ENCODE results near the gene SP2. TPM values are rescaled to one million over a fixed set of nuclear protein-coding genes. Genes with fewer than 3 reads are reported as not detected.

Gene SP2
- total RNA-seq, 1 donor from 2014 or later, result 12.1 TPM

DNA sequence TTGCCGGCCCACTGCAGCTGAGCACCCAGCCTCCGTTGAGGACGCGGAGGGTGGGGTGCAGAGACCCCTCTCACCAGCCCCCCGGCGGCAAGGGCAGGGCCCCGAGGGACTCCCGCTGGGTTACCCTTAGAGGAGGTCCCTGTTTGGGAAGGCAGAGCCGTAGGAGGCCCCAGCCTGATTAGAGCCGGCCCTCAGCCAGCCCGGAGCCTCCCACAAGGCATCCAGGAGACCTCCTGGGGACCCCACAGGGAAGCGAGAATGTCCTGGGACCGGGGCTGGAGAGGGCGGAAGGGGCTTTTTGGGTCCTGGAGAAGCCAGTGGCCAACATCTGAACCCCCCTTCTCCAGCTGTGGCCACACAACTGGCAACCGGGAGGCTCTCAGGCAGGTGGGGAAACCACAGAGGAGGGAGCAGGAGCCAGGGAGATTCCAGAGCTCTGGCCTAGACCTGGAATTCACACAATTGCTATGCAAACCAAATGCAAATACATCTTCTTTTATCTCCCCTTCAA, 23.3 kb upstream of the SP2 start:
- peak; percentile 57 for DNase-seq (ENCODE audit: low read depth)
- Histone ChIP-seq H3K4me2 (ENCODE audit: low read length) (peak overlapping the region; percentile 63), H2AFZ (ENCODE audit: low read depth, low read length) (no peak overlapping the region), H3K27me3 (ENCODE audit: insufficient read depth, low read length) (peaks cover 56% of the 10 kb centered on the region), H3K4me1 (ENCODE audit: insufficient read depth, low read length) (peaks cover 4% of the 10 kb centered on the region), H3K4me3 (ENCODE audit: insufficient read depth, low read depth, low read length) (no peak overlapping the region), H3K36me3 (ENCODE audit: insufficient read depth, low read length) (no peaks in the 10 kb centered on the region), H3K79me2 (ENCODE audit: insufficient read depth, low read length) (no peaks in the 10 kb centered on the region), H3K9me3 (ENCODE audit: insufficient read depth, low read depth, low read length) (no peaks in the 10 kb centered on the region), H3K9ac (ENCODE audit: low read length) (peak overlapping the region; percentile 10), H3K27ac (ENCODE audit: low read depth, low read length) (no peak overlapping the region), H4K20me1 (ENCODE audit: insufficient read depth, low read length) (no peaks in the 10 kb centered on the region)
- Mint-ChIP-seq H3K27ac (ENCODE audit: unreplicated experiment) (no peak overlapping the region), H3K36me3 (ENCODE audit: low read depth, unreplicated experiment) (peaks cover 2% of the 10 kb centered on the region), H3K4me1 (ENCODE audit: low read depth, unreplicated experiment) (peaks cover 17% of the 10 kb centered on the region), H3K4me3 (ENCODE audit: unreplicated experiment) (no peak overlapping the region), H3K9me3 (ENCODE audit: unreplicated experiment) (peaks cover 3% of the 10 kb centered on the region), H3K27me3 (ENCODE audit: low read depth, unreplicated experiment) (peaks cover 30% of the 10 kb centered on the region)
- TF ChIP-seq, protein P1, sequence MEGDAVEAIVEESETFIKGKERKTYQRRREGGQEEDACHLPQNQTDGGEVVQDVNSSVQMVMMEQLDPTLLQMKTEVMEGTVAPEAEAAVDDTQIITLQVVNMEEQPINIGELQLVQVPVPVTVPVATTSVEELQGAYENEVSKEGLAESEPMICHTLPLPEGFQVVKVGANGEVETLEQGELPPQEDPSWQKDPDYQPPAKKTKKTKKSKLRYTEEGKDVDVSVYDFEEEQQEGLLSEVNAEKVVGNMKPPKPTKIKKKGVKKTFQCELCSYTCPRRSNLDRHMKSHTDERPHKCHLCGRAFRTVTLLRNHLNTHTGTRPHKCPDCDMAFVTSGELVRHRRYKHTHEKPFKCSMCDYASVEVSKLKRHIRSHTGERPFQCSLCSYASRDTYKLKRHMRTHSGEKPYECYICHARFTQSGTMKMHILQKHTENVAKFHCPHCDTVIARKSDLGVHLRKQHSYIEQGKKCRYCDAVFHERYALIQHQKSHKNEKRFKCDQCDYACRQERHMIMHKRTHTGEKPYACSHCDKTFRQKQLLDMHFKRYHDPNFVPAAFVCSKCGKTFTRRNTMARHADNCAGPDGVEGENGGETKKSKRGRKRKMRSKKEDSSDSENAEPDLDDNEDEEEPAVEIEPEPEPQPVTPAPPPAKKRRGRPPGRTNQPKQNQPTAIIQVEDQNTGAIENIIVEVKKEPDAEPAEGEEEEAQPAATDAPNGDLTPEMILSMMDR (IDR thresholded peaks at IDR 0.05; ENCODE audit: insufficient read depth, low read depth, low read length), result no peak
- TF ChIP-seq EZH2 (IDR thresholded peaks at IDR 0.05; ENCODE audit: insufficient read depth, low read length), result peak; percentile 70
- no peak for FAIRE-seq

DNA sequence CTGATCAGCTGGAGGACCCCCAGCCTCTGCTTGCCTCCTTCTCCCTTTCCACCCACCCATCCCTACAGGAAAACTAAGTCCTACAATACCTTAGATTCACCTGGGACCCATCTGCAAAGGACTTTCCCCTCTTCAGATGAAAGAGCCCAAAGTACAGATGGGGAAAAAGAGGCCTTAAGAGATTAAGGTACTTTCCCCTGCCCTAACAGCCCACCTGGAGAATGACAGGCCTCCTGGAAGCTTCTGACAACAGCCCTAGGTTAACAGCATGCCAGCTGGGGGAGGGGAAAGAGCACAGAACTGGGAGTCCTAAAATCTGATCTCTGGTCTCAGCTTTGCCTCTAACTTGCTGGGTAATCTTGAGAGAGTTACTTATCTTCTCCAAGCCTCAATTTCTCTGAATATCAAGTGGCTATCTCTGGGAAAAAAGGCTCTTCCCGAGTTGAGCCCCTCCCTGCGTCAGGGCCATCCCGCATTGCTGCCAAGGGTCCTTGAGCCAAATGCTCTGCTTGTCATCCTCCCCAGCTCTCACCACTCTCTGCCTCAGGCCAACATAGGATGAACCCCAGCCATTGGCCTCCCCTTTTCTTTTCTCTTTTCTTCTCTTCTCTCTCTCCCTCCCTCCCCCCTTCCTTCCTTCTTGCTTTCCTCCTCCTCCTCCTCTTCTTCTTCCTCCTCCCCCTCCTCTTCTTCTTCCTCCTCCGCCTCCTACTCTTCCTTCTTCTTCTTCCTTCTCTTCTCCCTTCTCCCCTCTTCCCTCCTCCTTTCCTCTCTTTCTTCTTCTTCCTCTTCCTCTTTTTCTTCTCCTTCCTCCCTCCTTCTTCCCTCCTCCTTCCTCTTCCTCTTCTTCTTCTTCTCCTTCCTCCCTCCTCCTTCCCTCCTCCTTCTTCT, 22.6 kb upstream of the SP2 start:
- Mint-ChIP-seq H3K4me3 (ENCODE audit: unreplicated experiment) (no peak overlapping the region), H3K36me3 (ENCODE audit: low read depth, unreplicated experiment) (peaks cover 2% of the 10 kb centered on the region), H3K27me3 (ENCODE audit: low read depth, unreplicated experiment) (peaks cover 26% of the 10 kb centered on the region), H3K4me1 (ENCODE audit: low read depth, unreplicated experiment) (peaks cover 24% of the 10 kb centered on the region), H3K27ac (ENCODE audit: unreplicated experiment) (no peak overlapping the region), H3K9me3 (ENCODE audit: unreplicated experiment) (no peaks in the 10 kb centered on the region)
- Histone ChIP-seq H2AFZ (ENCODE audit: low read depth, low read length) (no peak overlapping the region), H3K9me3 (ENCODE audit: insufficient read depth, low read depth, low read length) (no peaks in the 10 kb centered on the region), H3K4me2 (ENCODE audit: low read length) (no peak overlapping the region), H3K4me1 (ENCODE audit: insufficient read depth, low read length) (peaks cover 10% of the 10 kb centered on the region), H4K20me1 (ENCODE audit: insufficient read depth, low read length) (no peaks in the 10 kb centered on the region), H3K79me2 (ENCODE audit: insufficient read depth, low read length) (no peaks in the 10 kb centered on the region), H3K9ac (ENCODE audit: low read length) (no peak overlapping the region), H3K4me3 (ENCODE audit: insufficient read depth, low read depth, low read length) (no peak overlapping the region), H3K27ac (ENCODE audit: low read depth, low read length) (no peak overlapping the region), H3K36me3 (ENCODE audit: insufficient read depth, low read length) (no peaks in the 10 kb centered on the region), H3K27me3 (ENCODE audit: insufficient read depth, low read length) (peaks cover 52% of the 10 kb centered on the region)
- no peak for FAIRE-seq
- no peak for DNase-seq (ENCODE audit: low read depth)
- TF ChIP-seq, protein P1 (IDR thresholded peaks at IDR 0.05; ENCODE audit: insufficient read depth, low read depth, low read length), result no peak
- no peak for TF ChIP-seq EZH2 (IDR thresholded peaks at IDR 0.05; ENCODE audit: insufficient read depth, low read length)
